GM12875 (cell line): ENCODE results near the gene PGBD1.
A peak's percentile ranks its signal among the peaks of the same experiment; 100 is the strongest.

Experiments
- H3K4me3 ChIP-seq: one replicate; pipeline ENCODE4 v1.5.1; 2011; ENCODE audit warnings: low read depth, low read length, control low read depth
- CTCF ChIP-seq: IDR thresholded peaks from 2 replicates; pipeline ENCODE4 v1.5.1; 2011; ENCODE audit warnings: low read depth, mild to moderate bottlenecking, control low read depth, inconsistent platforms, low read length, moderate library complexity, borderline replicate concordance; ENCODE audit not compliant: insufficient read depth

Gene PGBD1

GRCh38 chr6:28257042-28257441 is 24.3 kb upstream of the PGBD1 start:
- H3K4me3 ChIP-seq = no peak overlapping the region
- no peak for TF ChIP-seq CTCF

GRCh38 chr6:28258877-28259777 is 22.2 kb upstream of the PGBD1 start, which contains the start of gene NKAPL:
NKAPL (plus strand) TSS chr6:28259297; CDS start chr6:28259372, 75 bp downstream.
- TF ChIP-seq CTCF = no peak
- peak within 1 kb of the TSS; percentile 18 for H3K4me3 ChIP-seq

GRCh38 chr6:28263922-28264321 is 17.4 kb upstream of the PGBD1 start:
- H3K4me3 ChIP-seq = no peak overlapping the region
- no peak for TF ChIP-seq CTCF

- no peak overlapping the region for H3K4me3 ChIP-seq
- no peak for TF ChIP-seq CTCF
These were observed 16.5 kb upstream of the PGBD1 start for GRCh38 chr6:28264834-28265401.

GRCh38 chr6:28266563-28266961 is 14.8 kb upstream of the PGBD1 start:
- peak overlapping the region; percentile 44 for H3K4me3 ChIP-seq
- no peak for TF ChIP-seq CTCF

GRCh38 chr6:28266962-28267694 is 14.2 kb upstream of the PGBD1 start, which contains the start of gene ZSCAN26:
ZSCAN26 (plus strand) TSS chr6:28267143; CDS start chr6:28271920, 4,777 bp downstream.
- TF ChIP-seq CTCF = no peak

More at GRCh38 chr6:28266962-28267694, 14.2 kb upstream of the PGBD1 start, which contains the start of gene ZSCAN26:
- H3K4me3 ChIP-seq = peak within 1 kb of the TSS; percentile 44
